NCI-H2227 (cell line): ENCODE data around the gene SLC16A8.
A peak's percentile ranks its signal among the peaks of the same experiment; 100 is the strongest.

Source experiments
- DNase-seq: peaks from one replicate; lab custom pipeline; 2025; ENCODE audit not compliant: unreplicated experiment; lab: John Stamatoyannopoulos, UW

SLC16A8 gene

DNA sequence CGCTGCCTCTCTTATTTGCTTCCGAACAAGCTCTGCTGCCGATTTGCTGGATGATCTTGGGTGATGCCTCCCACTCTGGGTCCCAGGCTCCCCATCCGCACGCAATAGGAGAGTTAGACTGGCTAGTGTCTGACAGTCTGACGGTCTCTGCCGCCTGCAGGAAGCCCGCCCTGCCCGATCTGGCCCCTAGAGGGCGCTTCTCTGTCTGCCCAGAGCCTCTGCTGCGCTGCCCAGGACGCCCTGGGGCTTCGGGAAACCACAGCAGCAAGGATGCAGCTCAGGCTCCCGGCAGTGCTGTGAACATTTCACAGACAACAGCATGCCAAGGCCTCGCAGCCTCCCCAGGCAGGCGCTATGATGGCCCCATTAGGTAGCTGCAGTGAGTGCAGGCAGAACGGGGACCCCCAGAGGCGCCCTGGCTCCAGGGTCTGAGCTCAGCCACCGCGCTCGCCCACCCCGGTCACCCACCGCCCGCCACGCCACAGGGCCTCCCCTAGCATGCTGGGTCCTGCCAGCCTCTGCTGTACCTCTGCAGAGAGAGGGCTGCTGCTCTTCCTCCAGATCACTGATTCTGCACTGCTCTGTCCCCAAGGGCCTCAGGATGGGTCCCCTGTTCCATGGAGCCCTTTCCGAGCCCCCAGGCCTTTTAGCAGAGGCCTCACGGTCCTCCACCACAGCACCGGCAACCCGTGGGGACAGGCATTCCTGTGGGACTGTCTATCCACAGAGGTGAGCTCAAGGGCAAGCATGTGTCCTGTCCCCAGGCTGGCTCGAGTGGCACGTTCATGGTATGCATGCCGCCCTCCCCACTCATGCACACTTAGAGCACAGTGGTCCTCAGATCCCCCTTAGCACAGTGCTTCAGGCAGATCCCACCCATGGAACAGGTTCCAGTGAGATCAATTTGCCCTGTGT lies 30.8 kb upstream of the SLC16A8 start:
- DNase-seq = peak; percentile 17

DNA sequence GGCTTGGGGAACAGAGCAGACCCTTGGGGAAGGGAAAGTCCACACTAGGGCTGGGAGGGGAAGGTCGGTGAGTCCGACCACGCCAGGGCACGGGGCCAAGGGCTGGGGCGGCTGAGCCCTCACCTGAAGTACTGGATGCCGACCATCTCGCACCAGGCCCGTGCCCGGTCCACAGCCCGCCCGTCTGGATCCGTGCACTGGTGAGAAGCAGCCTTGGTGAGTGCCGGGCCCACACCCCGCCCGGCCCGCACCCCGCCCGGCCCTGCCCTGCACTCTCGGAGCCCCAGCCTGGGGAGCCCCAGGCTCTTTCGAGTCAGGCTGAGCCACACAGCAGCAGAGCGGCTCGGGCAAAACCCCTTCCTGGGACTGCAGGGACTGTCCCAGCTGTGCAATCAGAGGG lies 28.4 kb upstream of the SLC16A8 start:
- no peak for DNase-seq

DNA sequence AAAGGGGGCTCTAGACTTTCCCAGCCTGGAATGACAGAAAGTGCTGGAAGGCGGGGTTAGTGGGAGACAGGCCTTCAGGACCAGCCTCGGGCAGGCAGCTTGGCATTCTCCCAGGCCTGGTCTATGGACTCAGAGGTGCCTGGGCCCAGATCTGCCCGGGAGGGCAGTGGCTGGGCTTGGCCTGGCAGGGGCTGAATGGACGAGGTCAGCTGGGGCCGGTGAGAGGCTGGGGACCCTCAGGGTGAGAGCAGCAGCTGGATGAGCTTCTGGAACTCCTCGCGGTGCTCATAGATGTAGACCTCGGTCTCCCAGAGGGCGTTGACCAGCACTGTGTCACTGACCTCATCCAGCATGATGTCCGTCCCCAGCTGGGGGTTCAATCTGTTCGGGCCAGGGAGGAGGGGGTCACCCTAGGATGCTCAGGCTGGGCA lies 28.0 kb upstream of the SLC16A8 start:
- DNase-seq = no peak

DNA sequence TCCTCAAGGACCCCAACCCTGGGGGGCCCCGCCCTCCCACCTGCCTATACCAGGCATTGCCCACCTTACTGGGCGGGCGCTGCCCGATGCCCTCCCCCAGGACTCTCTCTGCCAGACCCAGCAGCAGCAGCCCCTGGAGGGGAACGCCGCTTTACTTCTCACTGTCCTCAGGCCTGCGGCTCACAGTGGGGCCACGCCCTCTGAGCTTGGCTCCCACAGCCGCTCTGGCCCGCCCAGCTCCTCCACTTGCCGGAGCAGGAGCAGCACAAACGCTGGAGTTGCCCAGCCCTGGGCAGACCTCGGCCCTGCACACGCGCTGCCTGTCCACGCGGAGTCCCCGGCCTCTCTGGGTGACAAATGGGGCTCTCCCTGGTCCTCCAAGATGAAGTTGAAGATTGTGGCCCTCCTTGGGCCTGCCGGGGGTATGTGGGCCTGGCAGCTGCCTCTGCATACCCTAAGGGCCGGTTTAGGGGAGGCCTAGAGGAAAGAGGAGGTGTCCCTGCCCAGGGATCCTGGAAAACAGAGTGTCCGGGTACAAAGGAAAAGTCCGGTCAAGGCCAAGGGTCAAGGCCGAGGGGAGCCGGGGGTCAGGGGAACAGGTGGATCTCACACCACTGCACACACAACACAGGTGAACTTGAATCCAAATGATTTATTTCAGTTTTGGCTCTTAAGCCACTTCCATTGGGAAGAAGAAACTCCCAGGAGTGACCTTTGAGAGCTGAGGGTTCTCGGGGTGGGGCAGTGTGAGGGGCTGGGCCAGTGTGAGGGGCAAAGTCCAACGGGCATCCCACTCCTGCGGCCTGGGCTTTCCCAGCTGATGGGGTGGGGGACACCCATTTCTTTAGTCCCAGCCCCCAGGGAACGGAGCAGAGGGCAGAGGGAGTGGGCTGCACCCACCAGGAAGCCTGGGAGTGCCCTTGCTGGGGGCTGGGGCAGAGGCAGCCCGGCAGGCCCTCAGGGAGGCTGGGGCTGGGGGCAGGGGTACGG lies 27.2 kb upstream of the SLC16A8 start:
- DNase-seq = peak; percentile 23

DNA sequence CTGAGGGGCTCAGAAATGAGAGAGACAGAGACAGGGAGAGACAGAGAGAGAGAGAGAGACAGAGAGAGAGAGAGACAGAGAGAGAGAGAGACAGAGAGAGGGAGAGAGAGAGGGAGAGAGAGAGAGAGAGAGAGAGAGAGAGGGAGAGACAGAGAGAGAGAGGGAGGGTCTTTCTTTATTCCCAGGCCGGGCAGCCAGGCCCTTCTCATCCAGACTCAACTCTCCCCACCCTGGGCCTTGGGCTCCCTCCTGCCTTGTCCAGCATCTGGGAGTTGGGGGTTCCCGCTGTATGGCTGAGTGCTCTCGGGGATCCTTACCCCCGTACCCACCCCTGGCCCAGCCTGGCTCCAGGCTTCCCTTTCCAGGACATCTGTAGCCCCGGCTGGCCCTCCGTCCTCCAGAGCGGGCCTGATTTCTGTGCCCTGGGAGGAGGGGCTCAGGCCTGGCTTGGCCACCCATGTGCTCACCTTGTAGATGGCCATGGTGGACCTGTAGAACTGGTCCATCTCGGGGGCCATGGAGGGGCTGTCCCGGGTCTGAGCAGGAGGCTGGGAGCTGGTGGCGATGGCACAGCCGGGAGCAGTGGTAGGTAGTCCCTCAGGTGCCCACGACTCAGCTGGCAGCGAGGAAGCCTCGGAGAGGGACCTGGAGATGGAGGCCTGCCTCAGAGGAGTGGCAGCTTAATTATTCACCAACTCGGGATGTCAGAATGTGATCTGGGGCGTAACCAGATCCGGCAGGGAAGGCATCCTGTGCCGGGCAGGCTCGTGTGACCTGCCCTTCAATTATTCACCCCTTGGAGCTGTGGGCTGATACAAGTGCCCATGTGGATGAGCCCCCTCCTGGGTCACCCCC lies 26.3 kb upstream of the SLC16A8 start, which contains the start of gene BAIAP2L2:
BAIAP2L2 (minus strand) TSS at position 677 of the 855 bp plus-strand sequence; CDS start at position 518, 159 bp downstream.
- no peak for DNase-seq

DNA sequence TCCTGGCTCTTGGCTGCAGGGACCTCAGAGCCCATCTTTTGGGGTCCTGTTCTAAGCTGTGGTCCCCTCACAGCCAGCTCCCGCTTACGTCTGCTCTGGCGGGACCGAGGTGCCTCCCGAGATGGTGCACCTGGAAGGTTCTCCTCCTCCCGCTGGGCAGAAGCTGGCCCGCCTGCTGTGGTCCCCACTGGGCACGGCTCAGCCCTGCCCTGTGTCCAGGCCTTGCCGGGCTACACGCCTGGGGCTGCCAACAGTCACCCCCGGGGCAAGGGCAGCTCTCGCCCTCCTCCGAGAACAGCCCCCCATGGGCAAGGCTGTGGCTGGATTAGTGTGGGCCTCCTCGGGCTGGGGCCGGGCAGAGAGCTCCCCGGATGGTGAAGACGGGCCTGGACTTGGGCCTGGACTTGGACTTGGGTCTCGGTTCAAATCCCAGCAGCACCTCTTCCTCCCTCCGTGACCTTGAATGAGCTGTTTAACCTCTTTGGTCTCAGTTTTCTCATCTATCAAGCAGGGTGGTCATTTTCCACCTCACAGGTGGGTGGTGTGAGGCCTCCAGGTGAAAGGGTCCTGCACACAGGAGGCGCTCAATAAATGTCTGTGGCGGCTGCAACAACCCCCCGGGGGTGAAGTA lies 25.5 kb upstream of the SLC16A8 start:
- DNase-seq = peak; percentile 13

DNA sequence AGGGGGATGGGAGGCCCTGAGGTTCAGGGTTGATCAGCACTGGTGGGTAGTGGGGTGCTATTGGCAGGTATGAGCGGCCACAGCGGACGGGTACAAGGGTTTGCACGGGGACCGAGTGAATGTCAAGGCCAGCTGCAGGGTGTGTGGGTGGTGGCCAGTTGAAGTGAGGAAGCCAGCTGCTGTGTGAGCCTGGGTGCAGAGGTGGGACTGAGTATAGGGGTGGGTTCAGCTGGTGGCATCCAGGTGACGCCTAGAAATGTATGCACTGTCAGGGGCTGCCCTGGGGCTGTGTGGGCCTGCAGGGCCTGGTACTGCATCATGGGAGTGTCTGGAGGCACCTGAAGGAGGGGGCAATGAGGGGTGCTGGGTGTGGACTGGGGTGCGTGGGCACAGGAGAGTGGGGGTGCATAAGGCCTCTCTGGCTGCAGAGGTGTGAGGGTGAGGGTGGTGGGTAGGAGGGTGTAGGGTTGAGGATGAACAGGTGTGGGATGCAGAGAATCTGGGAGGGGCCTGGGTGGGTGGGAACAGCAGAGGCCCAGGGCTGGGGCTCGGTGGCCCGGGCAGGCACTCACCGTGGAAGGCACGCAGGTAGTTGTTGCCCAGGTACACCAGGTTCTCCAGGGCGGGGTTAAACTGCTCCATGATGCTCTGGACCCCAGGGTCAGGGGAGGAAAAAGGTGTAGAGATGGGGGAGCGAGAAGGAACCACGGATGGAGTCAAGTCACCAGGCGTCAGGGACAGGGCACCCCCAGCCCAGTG lies 24.8 kb upstream of the SLC16A8 start:
- DNase-seq = no peak

DNA sequence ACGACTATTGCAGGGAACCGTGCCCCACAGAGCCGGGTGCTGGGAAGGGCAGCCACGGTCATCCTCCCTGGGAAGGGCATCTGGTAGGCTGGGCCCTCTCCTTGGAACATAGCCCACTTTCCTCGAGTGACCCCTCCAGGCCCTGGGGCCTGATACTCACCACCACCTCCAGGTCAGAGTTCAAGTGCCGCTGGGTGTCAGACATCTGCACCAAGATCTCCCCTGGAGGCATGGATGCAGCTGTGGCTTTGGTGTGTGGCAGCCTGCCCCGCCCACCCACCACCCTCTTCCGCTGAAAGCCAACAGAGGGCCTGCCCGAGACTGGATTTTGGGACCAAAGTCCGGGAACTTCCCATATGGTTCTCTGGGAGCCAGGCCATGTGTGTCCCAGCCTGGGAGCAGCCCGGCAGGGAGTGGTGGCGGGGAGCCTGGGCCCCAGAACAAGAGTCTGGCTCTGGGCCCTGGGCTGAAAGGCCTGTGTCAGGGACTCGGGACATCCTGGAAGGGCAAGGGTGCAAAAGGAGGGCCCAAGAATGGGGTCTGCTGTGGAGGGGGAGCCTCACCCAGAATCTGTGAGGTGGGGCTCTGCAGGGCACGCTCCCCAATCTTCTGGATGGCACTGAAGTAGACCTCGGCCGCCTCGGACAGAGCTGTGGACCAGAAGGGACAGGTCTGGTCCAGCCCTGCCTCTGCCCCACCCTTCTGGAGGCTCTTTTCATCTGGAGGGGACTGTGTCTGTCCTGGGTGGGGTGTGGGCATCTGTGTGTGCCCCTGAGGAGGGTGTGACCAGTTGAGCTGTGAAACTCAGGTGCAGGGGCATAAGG lies 23.9 kb upstream of the SLC16A8 start:
- no peak for DNase-seq

DNA sequence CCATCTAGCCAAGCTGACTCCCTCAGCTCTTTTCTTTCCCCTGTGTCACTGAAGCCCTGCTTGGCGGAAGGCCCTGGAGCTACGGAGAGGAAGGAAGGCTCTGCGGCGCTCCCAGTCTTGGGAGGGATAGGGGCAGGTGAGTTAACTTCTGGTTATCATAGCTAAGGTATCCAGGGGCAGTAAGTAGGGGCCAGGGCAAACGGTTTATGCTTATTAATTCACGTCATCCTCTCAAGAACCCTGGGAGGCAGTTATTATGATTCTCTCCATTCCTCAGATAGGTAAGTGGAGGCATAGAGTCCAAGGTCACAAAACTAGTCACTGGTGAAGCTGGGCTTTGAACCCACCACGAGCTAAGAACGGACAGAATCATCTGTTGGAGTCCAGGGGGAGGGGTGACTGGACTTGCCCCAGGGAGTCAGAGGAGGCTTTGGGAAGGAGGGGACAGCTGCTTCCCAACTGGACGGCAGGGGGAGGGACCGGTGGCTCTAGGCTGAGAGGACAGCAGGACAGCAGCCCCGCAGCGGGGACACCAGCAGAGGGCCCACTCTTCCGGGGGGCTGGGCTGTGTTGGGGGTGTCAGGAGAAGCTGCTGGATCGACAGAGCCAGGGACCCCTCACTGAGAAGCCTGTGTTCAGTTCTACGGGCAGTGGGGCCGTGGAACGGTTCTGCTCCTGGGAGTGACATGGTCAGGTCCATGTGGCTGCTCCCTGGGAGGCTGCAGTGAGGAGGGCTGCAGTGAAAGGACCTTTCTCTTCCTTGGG lies 23.0 kb upstream of the SLC16A8 start:
- DNase-seq = no peak

DNA sequence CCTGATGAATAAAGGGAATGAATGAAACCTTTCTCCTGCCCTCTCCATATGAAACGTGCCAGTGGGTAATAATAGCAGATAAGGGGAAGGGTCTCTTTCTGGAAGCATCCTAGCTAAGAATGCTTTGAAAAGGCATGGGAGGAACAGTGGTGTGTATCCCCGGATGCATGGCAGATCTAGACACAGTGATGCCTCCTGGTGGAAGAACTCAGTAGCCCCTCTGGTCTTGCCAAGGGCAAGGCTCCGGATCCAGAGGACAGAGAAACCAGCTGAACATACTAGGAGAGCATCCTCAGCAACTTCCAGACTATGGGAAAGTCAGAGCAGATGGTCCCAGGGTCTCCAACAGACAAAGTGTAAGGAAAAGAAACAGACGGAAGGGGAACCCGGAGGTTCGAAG lies 20.1 kb upstream of the SLC16A8 start:
- DNase-seq = peak; percentile 2

DNA sequence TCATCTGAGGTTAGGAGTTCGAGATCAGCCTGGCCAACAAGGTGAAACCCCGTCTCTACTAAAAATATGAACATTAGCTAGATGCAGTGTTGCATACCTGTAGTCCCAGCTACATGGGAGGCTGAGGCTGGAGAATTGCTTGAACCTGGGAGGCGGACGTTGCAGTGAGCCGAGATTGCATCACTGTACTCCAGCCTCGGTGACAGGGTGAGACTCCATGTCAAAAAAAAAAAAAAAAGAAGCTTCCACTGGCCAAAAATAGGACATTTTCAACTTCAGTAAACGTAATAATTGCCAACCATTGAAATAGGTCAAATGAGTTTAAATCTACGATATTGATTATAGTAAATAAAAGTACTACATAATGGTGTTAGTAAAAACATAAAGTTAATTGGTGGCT lies 19.7 kb upstream of the SLC16A8 start:
- DNase-seq = no peak

DNA sequence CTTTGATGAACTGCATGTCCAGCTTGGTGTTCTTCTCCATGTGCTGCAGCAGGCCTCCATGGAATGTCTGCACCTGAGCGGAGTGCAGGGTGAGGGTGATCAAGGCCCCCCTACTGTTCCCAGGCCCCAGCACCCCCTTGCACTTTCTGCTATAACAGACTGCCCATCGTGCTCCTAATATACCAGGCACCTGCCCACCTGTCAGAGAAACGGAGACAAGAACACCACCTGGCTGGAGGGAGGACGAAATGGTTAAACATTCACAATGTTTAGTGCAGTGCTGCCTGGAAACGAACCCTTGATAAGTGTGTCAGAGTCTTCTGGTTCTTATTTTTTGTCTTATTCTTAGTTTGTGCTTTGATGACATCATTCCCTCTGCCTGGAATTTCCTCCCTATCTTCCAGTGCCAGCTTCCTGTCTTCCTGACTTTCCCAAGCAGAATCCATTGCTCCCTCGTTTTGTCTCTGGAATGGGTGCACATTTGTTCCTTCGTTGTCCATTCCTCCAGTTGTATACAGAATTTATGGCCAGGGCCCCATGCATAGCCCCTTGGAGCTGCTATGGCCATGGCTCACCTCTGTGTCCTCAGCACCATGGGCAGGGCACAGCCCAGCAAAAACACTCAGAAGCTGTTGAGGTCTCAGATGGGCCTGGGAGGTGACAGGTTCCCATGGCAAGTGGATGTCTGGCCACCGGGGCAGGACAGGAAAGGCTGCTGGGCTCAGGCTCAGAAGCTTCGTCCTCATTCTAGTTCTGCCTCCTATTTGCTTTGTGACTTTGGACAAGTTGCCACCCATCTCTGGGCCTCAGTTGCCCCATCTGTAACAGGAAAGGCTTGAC lies 14.6 kb upstream of the SLC16A8 start:
- no peak for DNase-seq

DNA sequence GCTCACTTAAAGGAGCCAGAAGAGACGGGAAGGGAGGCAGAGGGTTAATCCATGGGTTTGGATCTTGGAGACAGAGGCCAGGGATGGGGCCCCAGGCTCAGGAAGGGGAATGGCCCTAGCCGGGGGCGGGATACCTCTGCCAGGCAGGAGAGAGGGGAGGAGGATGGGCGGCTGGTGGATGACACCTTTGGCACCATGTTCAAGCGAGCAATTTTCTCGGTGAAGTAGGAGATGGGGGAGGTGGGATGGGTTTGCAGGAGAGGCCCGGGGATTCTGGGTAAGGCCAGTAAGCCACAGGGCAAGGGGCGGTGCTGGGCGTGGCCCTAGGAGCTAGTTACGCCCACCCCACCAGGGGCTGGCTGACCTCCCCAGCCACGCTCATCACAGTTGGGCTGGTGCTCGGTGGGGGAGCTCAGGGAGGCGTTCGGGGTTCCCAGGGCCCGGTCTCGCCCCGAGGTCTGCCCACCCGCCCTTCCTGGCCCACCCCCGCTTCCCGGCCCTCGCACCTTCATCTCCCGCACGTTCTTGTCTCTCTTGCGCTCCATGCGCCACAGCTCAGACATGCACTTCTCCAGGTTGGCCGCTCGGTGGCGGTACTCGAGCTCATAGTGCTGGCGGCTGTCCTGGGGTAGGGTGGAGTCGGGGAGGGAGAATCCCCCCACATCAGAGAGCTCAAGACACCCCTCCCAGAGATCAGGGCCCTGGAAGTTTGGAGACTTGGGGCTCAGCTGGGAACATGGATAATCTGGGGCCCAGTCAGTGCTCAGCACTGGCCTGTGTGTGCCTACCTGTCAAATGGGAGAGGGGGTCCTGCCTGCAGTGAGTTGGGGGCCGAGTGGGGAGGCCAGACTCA lies 13.8 kb upstream of the SLC16A8 start:
- DNase-seq = peak; percentile 66

DNA sequence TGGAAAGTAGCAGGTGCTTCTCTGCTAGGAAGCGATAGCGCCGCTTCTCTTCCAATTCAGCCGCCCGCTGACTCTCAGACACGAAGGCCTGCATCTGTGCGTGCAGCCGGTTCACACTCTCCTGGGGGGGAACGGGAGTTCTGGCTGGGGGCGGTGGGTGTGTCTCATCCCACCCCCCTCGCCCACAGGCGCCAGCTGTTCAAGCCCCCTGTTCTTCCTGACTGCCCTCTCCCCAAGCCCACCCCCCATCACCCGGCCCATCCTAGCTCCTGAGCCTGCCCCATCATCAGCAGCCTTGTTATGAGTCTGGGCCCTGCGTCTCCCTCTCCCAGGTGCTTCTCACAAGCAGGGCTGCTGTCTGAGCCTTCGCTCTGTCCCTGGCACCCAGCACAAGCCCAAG lies 13.1 kb upstream of the SLC16A8 start:
- DNase-seq = peak; percentile 42

DNA sequence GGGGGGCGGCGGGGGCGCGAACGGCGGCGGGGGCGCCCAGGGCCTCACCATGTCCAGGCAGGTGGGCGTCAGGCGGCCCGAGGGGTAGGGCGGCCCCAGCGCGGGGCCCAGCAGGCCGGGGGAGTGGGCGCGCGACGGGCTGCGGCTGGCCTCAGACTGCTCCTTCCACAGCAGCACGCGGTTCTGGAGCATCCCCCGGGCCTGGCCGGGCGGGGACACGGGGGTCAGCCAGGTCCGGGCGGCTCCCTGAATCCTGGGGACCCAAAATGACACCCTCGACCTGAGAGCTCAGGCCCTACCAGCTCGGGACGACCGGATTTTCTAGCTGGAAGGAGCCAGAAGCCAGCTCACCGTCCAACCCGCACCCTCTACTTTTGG lies 5.5 kb upstream of the SLC16A8 start:
- no peak for DNase-seq
